GM12874 (cell line): Measurements from ENCODE around the gene PLD4.

Experiments used
- CTCF ChIP-seq: IDR thresholded peaks from 2 replicates; pipeline ENCODE4 v1.5.1; 2011; ENCODE audit warnings: low read depth, mild to moderate bottlenecking, control low read depth, low read length, moderate library complexity; ENCODE audit not compliant: insufficient read depth

The PLD4 gene

GRCh38 chr14:104889375-104889757 is 35.3 kb upstream of the PLD4 start:
- TF ChIP-seq CTCF = no peak

- no peak for TF ChIP-seq CTCF
Observed at GRCh38 chr14:104891121-104891551, 33.5 kb upstream of the PLD4 start.

GRCh38 chr14:104891664-104892530 is 32.8 kb upstream of the PLD4 start:
- no peak for TF ChIP-seq CTCF

- no peak for TF ChIP-seq CTCF
Observed at GRCh38 chr14:104892531-104893434, 31.9 kb upstream of the PLD4 start.

GRCh38 chr14:104893435-104894207 is 31.1 kb upstream of the PLD4 start:
- no peak for TF ChIP-seq CTCF

GRCh38 chr14:104894331-104895206 is 30.1 kb upstream of the PLD4 start:
- TF ChIP-seq CTCF = no peak
